Liver (tissue), 9 donors: Measurements from ENCODE around the gene DUSP1. TPM values are rescaled to one million over a fixed set of nuclear protein-coding genes. Genes with fewer than 3 reads are reported as not detected.
A peak's percentile ranks its signal among the peaks of the same experiment; 100 is the strongest.

Experiments used
- DNase-seq: peaks from one replicate; pipeline ENCODE4 v3.0.0-alpha.2; 2017; ENCODE audit warnings: low spot score
- H3K27ac ChIP-seq, 2 donors: one replicate each; pipeline ENCODE4 v1.7.0; 2013; ENCODE audit warnings: inconsistent platforms in 2 of 2, low read length in 2 of 2, control low read depth in 1 of 2, low read depth in 1 of 2, mild to moderate bottlenecking in 1 of 2
- H3K27me3 ChIP-seq, 4 donors: one replicate each; pipeline versions ENCODE4 v1.6.1 to v1.7.0; 2013; ENCODE audit warnings: low read length in 3 of 4, inconsistent platforms in 1 of 4, mild to moderate bottlenecking in 1 of 4, moderate library complexity in 1 of 4; ENCODE audit not compliant: control insufficient read depth in 4 of 4, insufficient read depth in 4 of 4
- H3K36me3 ChIP-seq, 4 donors: one replicate each; pipeline versions ENCODE4 v1.6.1 to v1.7.0; 2013; ENCODE audit warnings: low read length in 3 of 4, mild to moderate bottlenecking in 3 of 4, low read depth in 1 of 4, moderate library complexity in 1 of 4; ENCODE audit not compliant: control insufficient read depth in 4 of 4, insufficient read depth in 3 of 4
- H3K4me1 ChIP-seq, 4 donors: one replicate each; pipeline versions ENCODE4 v1.6.1 to v1.7.0; 2013; ENCODE audit warnings: low read length in 3 of 4, mild to moderate bottlenecking in 3 of 4, moderate library complexity in 1 of 4; ENCODE audit not compliant: control insufficient read depth in 4 of 4, insufficient read depth in 4 of 4
- H3K4me3 ChIP-seq, 3 donors: one replicate each; pipeline versions ENCODE4 v1.6.1 to v1.7.0; 2013; ENCODE audit warnings: low read length in 3 of 3, control low read depth in 1 of 3, low read depth in 1 of 3, mild to moderate bottlenecking in 1 of 3
- H3K9ac ChIP-seq, 2 donors: one replicate each; pipeline ENCODE4 v1.7.0; 2013; ENCODE audit warnings: low read length in 2 of 2, mild to moderate bottlenecking in 2 of 2, moderate library complexity in 2 of 2, control low read depth in 1 of 2, low read depth in 1 of 2
- H3K9me3 ChIP-seq, 4 donors: one replicate each; pipeline versions ENCODE4 v1.6.1 to v1.7.0; 2013; ENCODE audit warnings: low read length in 3 of 4; ENCODE audit not compliant: control insufficient read depth in 4 of 4
- ATF3 ChIP-seq: IDR thresholded peaks from 2 replicates; pipeline ENCODE4 v1.6.1; 2016; ENCODE audit warnings: antibody characterized with exemption
- EGR1 ChIP-seq, 2 donors: IDR thresholded peaks; 2 replicates each; pipeline ENCODE4 v1.6.1; 2016 to 2018; ENCODE audit warnings: antibody characterized with exemption in 2 of 2, low read depth in 2 of 2
- FOXA1 ChIP-seq: IDR thresholded peaks from 2 replicates; pipeline ENCODE4 v1.6.1; 2016; ENCODE audit warnings: antibody characterized with exemption
- FOXA2 ChIP-seq: IDR thresholded peaks from 2 replicates; pipeline ENCODE4 v1.6.1; 2016; ENCODE audit warnings: antibody characterized with exemption
- GABPA ChIP-seq, 2 donors: IDR thresholded peaks in 1 of 2; conservative IDR thresholded peaks in 1 of 2; 2 replicates each; pipeline ENCODE4 v1.6.1; 2016; ENCODE audit warnings: antibody characterized with exemption in 2 of 2, mild to moderate bottlenecking in 1 of 2, moderate library complexity in 1 of 2
- HNF4A ChIP-seq, 2 donors: conservative IDR thresholded peaks; 2 replicates each; pipeline ENCODE4 v1.6.1; 2016; ENCODE audit warnings: antibody characterized with exemption in 2 of 2, mild to moderate bottlenecking in 2 of 2
- HNF4G ChIP-seq: IDR thresholded peaks from 2 replicates; pipeline ENCODE4 v1.6.1; 2016; ENCODE audit warnings: antibody characterized with exemption
- JUND ChIP-seq, 2 donors: IDR thresholded peaks; 2 replicates each; pipeline ENCODE4 v1.6.1; 2016; ENCODE audit warnings: antibody characterized with exemption in 2 of 2
- MAX ChIP-seq: IDR thresholded peaks from 2 replicates; pipeline ENCODE4 v1.6.1; 2016; ENCODE audit warnings: antibody characterized with exemption
- NR2F2 ChIP-seq: IDR thresholded peaks from 2 replicates; pipeline ENCODE4 v1.6.1; 2016; ENCODE audit warnings: antibody characterized with exemption
- RAD21 ChIP-seq, 2 donors: IDR thresholded peaks; 2 replicates each; pipeline ENCODE4 v1.6.1; 2016; ENCODE audit warnings: antibody characterized with exemption in 2 of 2, mild to moderate bottlenecking in 2 of 2
- RXRA ChIP-seq, 2 donors: IDR thresholded peaks; 2 replicates each; pipeline ENCODE4 v1.6.1; 2017 to 2018; ENCODE audit warnings: antibody characterized with exemption in 2 of 2, mild to moderate bottlenecking in 1 of 2
- SP1 ChIP-seq: IDR thresholded peaks from 2 replicates; pipeline ENCODE4 v1.6.1; 2018; ENCODE audit warnings: antibody characterized with exemption, mild to moderate bottlenecking
- TAF1 ChIP-seq: conservative IDR thresholded peaks from 2 replicates; pipeline ENCODE4 v1.6.1; 2016; ENCODE audit warnings: antibody characterized with exemption, mild to moderate bottlenecking
- YY1 ChIP-seq: IDR thresholded peaks from 2 replicates; pipeline ENCODE4 v1.6.1; 2016; ENCODE audit warnings: antibody characterized with exemption, mild to moderate bottlenecking
- WGBS: extraction: QIAGEN DNeasy Blood & Tissue Kit; methylation state at CpG from one replicate; pipeline ENCODE4 v1.1.7; 2013; 5-methylcytosine and 5-hydroxymethylcytosine counted together
- polyA plus RNA-seq, 2 donors: library from polyadenylated mRNA; stranded (reverse) in 1 of 2; unstranded in 1 of 2; fragments of 200-250 nt in 1 of 2; fragments of >200 nt in 1 of 2; fragmentation: Nextera tagmentation in 1 of 2; extraction: Ambion mirVana in 1 of 2; gene quantifications; one replicate each; pipeline versions ENCODE4 v1.2.1 to v1.2.3, GENCODE V29; 2013 to 2015
- total RNA-seq, 2 donors: library from RNA; depleted of rRNA; stranded (reverse); fragments of >200 nt; gene quantifications; one replicate each; pipeline ENCODE4 v1.2.3, GENCODE V29; 2014
- TF ChIP-seq, protein P1 (sequence below): fragments of 150-350 bp; IDR thresholded peaks from 2 replicates; pipeline ENCODE4 v1.5.1; 2017; ENCODE audit warnings: improper control_type of control experiment, low read depth, low read length; ENCODE audit not compliant: missing input control
- TF ChIP-seq, protein P2 (sequence below): IDR thresholded peaks from 2 replicates; pipeline ENCODE4 v1.6.1; 2016; ENCODE audit warnings: antibody characterized with exemption
- TF ChIP-seq, protein P3 (sequence below): IDR thresholded peaks from 2 replicates; pipeline ENCODE4 v1.6.1; 2016; ENCODE audit warnings: antibody characterized with exemption, mild to moderate bottlenecking
- donor health status: healthy.
- donor health status: healthy.
- donor health status: healthy.
- donor health status: healthy.
- donor health status: healthy.

DUSP1 gene
- total and polyA plus RNA-seq, 4 donors: 53.2 to 237 (median 110) TPM

DNA sequence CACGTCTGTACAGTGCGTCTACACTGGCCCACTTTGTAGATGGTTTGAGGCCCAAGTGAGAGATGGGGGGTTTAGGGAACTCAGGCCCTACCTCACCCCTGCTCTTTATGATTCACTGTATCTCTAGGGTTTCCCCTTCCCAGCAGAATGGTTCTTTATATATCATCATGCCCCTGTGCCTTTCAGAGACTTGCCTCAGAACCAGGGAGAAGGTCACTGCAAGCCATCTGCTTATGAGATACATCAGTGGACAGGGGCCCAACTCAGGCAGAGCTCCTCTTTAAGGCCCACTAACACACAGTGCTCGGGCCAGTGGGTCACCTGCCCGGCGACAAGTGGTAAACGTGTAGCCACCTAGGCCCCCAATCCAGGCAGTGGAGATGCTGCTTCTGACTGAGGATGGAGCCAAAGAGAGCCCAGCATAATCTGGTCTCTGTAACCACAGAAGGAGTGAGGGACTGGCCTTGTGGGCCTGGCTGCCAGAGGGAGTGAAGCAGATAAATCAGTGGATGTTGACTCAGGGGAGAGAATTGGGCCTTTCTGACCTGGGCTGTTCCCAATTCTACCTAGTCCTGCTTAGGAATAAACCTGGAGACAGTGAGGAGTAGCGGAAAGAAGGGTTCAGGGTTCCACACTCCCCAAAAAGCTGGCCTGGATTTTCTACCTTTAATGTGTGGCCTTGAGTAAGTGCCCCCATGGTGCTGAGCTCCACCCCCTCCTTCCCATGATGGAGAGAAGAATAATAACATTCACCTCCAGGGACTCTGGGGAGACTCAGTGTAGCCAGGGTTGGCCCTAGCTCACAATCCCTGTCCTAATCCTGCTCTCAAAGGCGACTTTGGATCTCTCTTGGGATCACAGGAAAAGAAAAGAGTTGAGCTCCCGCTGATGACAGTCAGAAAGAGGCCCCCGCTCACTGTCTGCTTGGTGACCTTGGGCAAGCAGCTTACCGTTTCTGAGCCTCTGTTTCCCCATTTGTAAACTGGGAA is 2.8 kb upstream of the DUSP1 start:
- 89% methylated on average over 11 of the region's 11 CpGs for WGBS
- Histone ChIP-seq H3K27me3 (no peaks in the 10 kb centered on the region), H3K4me3 (no peak overlapping the region), H3K9me3 (no peaks in the 10 kb centered on the region), H3K4me1 (peaks cover 7 to 48% (median 31%) of the 10 kb centered on the region in 4 donors), H3K27ac (peak overlapping the region; percentile 96 to 99), H3K9ac (peak overlapping the region; percentile 18 to 42), H3K36me3 (peaks cover 0 to 15% (median 7%) of the 10 kb centered on the region in 4 donors)
- TF ChIP-seq RAD21 (IDR thresholded peaks at IDR 0.05): peak in 1 of 2 donors; percentile 15
- TF ChIP-seq RXRA (IDR thresholded peaks at IDR 0.05): peak in 1 of 2 donors; percentile 27
- TF ChIP-seq FOXA2: peak; percentile 37
- no peak for TF ChIP-seq HNF4G
- peak; percentile 54 for DNase-seq

- peak overlapping the region; percentile 9 to 50 (median 45) for H3K4me3 ChIP-seq
- H3K36me3 ChIP-seq: peaks cover 0 to 28% (median 13%) of the 10 kb centered on the region in 4 donors
- H3K9me3 ChIP-seq: no peaks in the 10 kb centered on the region
- peak overlapping the region; percentile 97 to 98 for H3K9ac ChIP-seq
- peak overlapping the region; percentile 96 to 99 for H3K27ac ChIP-seq
- DNase-seq: peak; percentile 86
- H3K27me3 ChIP-seq: no peaks in the 10 kb centered on the region
- TF ChIP-seq EGR1 (IDR thresholded peaks at IDR 0.05; ENCODE audit: low read depth in 2 of 2): peak in 1 of 2 donors; percentile 64
- peak; percentile 48 to 82 for TF ChIP-seq JUND (IDR thresholded peaks at IDR 0.05)
- TF ChIP-seq NR2F2: peak; percentile 83
- TF ChIP-seq, protein P1, sequence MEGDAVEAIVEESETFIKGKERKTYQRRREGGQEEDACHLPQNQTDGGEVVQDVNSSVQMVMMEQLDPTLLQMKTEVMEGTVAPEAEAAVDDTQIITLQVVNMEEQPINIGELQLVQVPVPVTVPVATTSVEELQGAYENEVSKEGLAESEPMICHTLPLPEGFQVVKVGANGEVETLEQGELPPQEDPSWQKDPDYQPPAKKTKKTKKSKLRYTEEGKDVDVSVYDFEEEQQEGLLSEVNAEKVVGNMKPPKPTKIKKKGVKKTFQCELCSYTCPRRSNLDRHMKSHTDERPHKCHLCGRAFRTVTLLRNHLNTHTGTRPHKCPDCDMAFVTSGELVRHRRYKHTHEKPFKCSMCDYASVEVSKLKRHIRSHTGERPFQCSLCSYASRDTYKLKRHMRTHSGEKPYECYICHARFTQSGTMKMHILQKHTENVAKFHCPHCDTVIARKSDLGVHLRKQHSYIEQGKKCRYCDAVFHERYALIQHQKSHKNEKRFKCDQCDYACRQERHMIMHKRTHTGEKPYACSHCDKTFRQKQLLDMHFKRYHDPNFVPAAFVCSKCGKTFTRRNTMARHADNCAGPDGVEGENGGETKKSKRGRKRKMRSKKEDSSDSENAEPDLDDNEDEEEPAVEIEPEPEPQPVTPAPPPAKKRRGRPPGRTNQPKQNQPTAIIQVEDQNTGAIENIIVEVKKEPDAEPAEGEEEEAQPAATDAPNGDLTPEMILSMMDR: peak; percentile 58
- TF ChIP-seq MAX: peak; percentile 94
- TF ChIP-seq RXRA (IDR thresholded peaks at IDR 0.05): peak; percentile 85 to 92
- TF ChIP-seq SP1: peak; percentile 97
- TF ChIP-seq ATF3: peak; percentile 83
- peak; percentile 83 for TF ChIP-seq TAF1
- TF ChIP-seq YY1: peak; percentile 87
- TF ChIP-seq, protein P2, sequence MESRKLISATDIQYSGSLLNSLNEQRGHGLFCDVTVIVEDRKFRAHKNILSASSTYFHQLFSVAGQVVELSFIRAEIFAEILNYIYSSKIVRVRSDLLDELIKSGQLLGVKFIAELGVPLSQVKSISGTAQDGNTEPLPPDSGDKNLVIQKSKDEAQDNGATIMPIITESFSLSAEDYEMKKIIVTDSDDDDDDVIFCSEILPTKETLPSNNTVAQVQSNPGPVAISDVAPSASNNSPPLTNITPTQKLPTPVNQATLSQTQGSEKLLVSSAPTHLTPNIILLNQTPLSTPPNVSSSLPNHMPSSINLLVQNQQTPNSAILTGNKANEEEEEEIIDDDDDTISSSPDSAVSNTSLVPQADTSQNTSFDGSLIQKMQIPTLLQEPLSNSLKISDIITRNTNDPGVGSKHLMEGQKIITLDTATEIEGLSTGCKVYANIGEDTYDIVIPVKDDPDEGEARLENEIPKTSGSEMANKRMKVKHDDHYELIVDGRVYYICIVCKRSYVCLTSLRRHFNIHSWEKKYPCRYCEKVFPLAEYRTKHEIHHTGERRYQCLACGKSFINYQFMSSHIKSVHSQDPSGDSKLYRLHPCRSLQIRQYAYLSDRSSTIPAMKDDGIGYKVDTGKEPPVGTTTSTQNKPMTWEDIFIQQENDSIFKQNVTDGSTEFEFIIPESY: peak; percentile 94
- no peak for TF ChIP-seq HNF4G
- peak; percentile 71 for TF ChIP-seq FOXA2
- TF ChIP-seq FOXA1: peak; percentile 79
- TF ChIP-seq GABPA (IDR thresholded peaks at IDR 0.05 in 1 of 2, conservative IDR thresholded peaks at IDR 0.05 in 1 of 2): peak in 1 of 2 donors; percentile 63
- TF ChIP-seq, protein P3, sequence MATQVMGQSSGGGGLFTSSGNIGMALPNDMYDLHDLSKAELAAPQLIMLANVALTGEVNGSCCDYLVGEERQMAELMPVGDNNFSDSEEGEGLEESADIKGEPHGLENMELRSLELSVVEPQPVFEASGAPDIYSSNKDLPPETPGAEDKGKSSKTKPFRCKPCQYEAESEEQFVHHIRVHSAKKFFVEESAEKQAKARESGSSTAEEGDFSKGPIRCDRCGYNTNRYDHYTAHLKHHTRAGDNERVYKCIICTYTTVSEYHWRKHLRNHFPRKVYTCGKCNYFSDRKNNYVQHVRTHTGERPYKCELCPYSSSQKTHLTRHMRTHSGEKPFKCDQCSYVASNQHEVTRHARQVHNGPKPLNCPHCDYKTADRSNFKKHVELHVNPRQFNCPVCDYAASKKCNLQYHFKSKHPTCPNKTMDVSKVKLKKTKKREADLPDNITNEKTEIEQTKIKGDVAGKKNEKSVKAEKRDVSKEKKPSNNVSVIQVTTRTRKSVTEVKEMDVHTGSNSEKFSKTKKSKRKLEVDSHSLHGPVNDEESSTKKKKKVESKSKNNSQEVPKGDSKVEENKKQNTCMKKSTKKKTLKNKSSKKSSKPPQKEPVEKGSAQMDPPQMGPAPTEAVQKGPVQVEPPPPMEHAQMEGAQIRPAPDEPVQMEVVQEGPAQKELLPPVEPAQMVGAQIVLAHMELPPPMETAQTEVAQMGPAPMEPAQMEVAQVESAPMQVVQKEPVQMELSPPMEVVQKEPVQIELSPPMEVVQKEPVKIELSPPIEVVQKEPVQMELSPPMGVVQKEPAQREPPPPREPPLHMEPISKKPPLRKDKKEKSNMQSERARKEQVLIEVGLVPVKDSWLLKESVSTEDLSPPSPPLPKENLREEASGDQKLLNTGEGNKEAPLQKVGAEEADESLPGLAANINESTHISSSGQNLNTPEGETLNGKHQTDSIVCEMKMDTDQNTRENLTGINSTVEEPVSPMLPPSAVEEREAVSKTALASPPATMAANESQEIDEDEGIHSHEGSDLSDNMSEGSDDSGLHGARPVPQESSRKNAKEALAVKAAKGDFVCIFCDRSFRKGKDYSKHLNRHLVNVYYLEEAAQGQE: peak; percentile 72
- peak; percentile 70 to 79 for TF ChIP-seq HNF4A (conservative IDR thresholded peaks at IDR 0.05)
- peak; percentile 54 to 74 for TF ChIP-seq RAD21 (IDR thresholded peaks at IDR 0.05)
- WGBS: 2% methylated on average over 50 of the region's 50 CpGs
- H3K4me1 ChIP-seq: peaks cover 0 to 37% (median 26%) of the 10 kb centered on the region in 4 donors
These were observed 1.3 kb upstream of the DUSP1 start for GRCh38 chr5:172772112-172772906.
